HG02884 (cell line): ENCODE measurements around the gene L1CAM.

Experiments
- ATAC-seq: cut with Tn5 transposase; IDR thresholded peaks from one replicate; pipeline ENCODE4 v1.9.1; 2021; ENCODE audit warnings: mild to moderate bottlenecking, moderate library complexity; ENCODE audit not compliant: unreplicated experiment

Gene L1CAM

GRCh38 chrX:153885968-153886903 lies at the start of gene L1CAM:
TSS of gene L1CAM (minus strand) at chrX:153886173. CDS start at chrX:153875836, 10,337 bp downstream.
- no peak for ATAC-seq

GRCh38 chrX:153935326-153935851 lies 49.4 kb upstream of the L1CAM start:
- ATAC-seq = no peak

GRCh38 chrX:153934762-153935325 lies 48.9 kb upstream of the L1CAM start, which contains the start of gene NAA10:
TSS of gene NAA10 (minus strand) at chrX:153935037. CDS start at chrX:153934904, 133 bp downstream.
- peak; percentile 89 for ATAC-seq

GRCh38 chrX:153934148-153934761 lies 48.3 kb upstream of the L1CAM start:
- ATAC-seq = peak; percentile 17

GRCh38 chrX:153933748-153934147 lies 47.8 kb upstream of the L1CAM start:
- no peak for ATAC-seq

GRCh38 chrX:153932220-153932915 lies 46.4 kb upstream of the L1CAM start:
- no peak for ATAC-seq

GRCh38 chrX:153931748-153932147 lies 45.8 kb upstream of the L1CAM start:
- no peak for ATAC-seq

- no peak for ATAC-seq
These were observed 45.2 kb upstream of the L1CAM start for GRCh38 chrX:153931151-153931550.

- no peak for ATAC-seq
These were observed 44.3 kb upstream of the L1CAM start for GRCh38 chrX:153930011-153930910.

GRCh38 chrX:153929576-153929975 lies 43.6 kb upstream of the L1CAM start:
- ATAC-seq = no peak

GRCh38 chrX:153928846-153929245 lies 42.9 kb upstream of the L1CAM start:
- no peak for ATAC-seq

- ATAC-seq = peak; percentile 59
These were observed 42.2 kb upstream of the L1CAM start for GRCh38 chrX:153927922-153928760.

- ATAC-seq = no peak
These were observed 41.6 kb upstream of the L1CAM start for GRCh38 chrX:153927672-153927921.

GRCh38 chrX:153926858-153927671 lies 41.1 kb upstream of the L1CAM start:
- peak; percentile 46 for ATAC-seq

- no peak for ATAC-seq
These were observed 40.5 kb upstream of the L1CAM start for GRCh38 chrX:153926552-153926857.

- no peak for ATAC-seq
These were observed 40.0 kb upstream of the L1CAM start, which contains the start of gene ARHGAP4 for GRCh38 chrX:153925739-153926551. TSS of gene ARHGAP4 (minus strand) at chrX:153926264. CDS start at chrX:153926202, 62 bp downstream.

GRCh38 chrX:153925387-153925738 lies 39.4 kb upstream of the L1CAM start:
- no peak for ATAC-seq
